HL-60 (cell line): ENCODE results near the gene TEC.

Experiments used
- DNase-seq, 2 experiments: peaks; one replicate each; pipeline ENCODE4 v3.0.0-alpha.2; 2010 to 2020; ENCODE audit warnings: low read depth in 1 of 2, low spot score in 1 of 2
- H3K27ac ChIP-seq: fragments of 250-450 bp; sonication (Bioruptor Pico); replicated peaks from 2 replicates; pipeline ENCODE4 v1.5.1; 2020; ENCODE audit warnings: mild to moderate bottlenecking, moderate library complexity
- H3K27me3 ChIP-seq: fragments of 250-450 bp; sonication (Bioruptor Pico); 2 replicates; pipeline ENCODE4 v1.5.1; 2021; ENCODE audit warnings: mild to moderate bottlenecking, moderate library complexity; ENCODE audit not compliant: insufficient read depth, poor library complexity, severe bottlenecking
- H3K4me3 ChIP-seq: replicated peaks from 2 replicates; pipeline ENCODE4 v1.5.1; 2011; ENCODE audit warnings: mild to moderate bottlenecking, control low read depth, low read length; ENCODE audit not compliant: insufficient read depth
- CTCF ChIP-seq: IDR thresholded peaks from one replicate; pipeline ENCODE4 v1.5.1; 2011; ENCODE audit warnings: low read length, control low read depth, inconsistent platforms; ENCODE audit not compliant: insufficient read depth
- GABPA ChIP-seq: IDR thresholded peaks from 2 replicates; pipeline ENCODE4 v1.6.1; 2012; ENCODE audit warnings: low read depth
- POLR2AphosphoS5 ChIP-seq: IDR thresholded peaks from 2 replicates; pipeline ENCODE4 v1.6.1; 2012; ENCODE audit warnings: low read depth
- REST ChIP-seq: IDR thresholded peaks from 2 replicates; pipeline ENCODE4 v1.6.1; 2012; ENCODE audit warnings: low read depth; ENCODE audit not compliant: insufficient replicate concordance
- SPI1 ChIP-seq: IDR thresholded peaks from 2 replicates; pipeline ENCODE4 v1.6.1; 2012; ENCODE audit warnings: low read depth, mild to moderate bottlenecking, borderline replicate concordance

The TEC gene

GRCh38 chr4:48175328-48175727, 94.3 kb downstream of the TEC start:
- no peak for DNase-seq
- TF ChIP-seq REST (no peak), SPI1 (no peak), POLR2AphosphoS5 (no peak), GABPA (no peak), CTCF (no peak)
- no peak overlapping the region for H3K27ac ChIP-seq
- no peaks in the 10 kb centered on the region for H3K27me3 ChIP-seq
- H3K4me3 ChIP-seq, result no peak overlapping the region

GRCh38 chr4:48173056-48173991, 96.3 kb downstream of the TEC start:
- TF ChIP-seq POLR2AphosphoS5 (no peak), CTCF (no peak), GABPA (no peak), SPI1 (no peak), REST (no peak)
- DNase-seq, result peak in 1 of 2 experiments; percentile 49
- no peaks in the 10 kb centered on the region for H3K27me3 ChIP-seq
- H3K4me3 ChIP-seq, result no peak overlapping the region
- peak overlapping the region; percentile 70 for H3K27ac ChIP-seq

GRCh38 chr4:48172651-48173050, 97.0 kb downstream of the TEC start:
- Histone ChIP-seq H3K27ac (peak overlapping the region; percentile 70), H3K27me3 (no peaks in the 10 kb centered on the region), H3K4me3 (no peak overlapping the region)
- DNase-seq, result no peak
- TF ChIP-seq REST, result no peak
- no peak for TF ChIP-seq POLR2AphosphoS5
- no peak for TF ChIP-seq SPI1
- no peak for TF ChIP-seq GABPA
- TF ChIP-seq CTCF, result no peak
